HG02943 (cell line): ENCODE data around the gene MOAP1.
A peak's percentile ranks its signal among the peaks of the same experiment; 100 is the strongest.
"Not testable (repeated sequence)": the region's sequence is repeated elsewhere in the genome, so short reads cannot be mapped to it uniquely, and the experiment has no call there.

Source experiments
- ATAC-seq: cut with Tn5 transposase; IDR thresholded peaks from one replicate; pipeline ENCODE4 v1.9.1; 2021; ENCODE audit warnings: mild to moderate bottlenecking, low read depth, moderate library complexity; ENCODE audit not compliant: unreplicated experiment

MOAP1 gene

GRCh38 chr14:93184391-93185348 is at the start of gene MOAP1, which contains the start of gene LYSET:
TSS of gene MOAP1 (minus strand) at chr14:93184897. CDS start at chr14:93184242, 655 bp downstream.
TSS of gene LYSET (plus strand) at chr14:93185317. CDS start at chr14:93185406, 89 bp downstream.
- ATAC-seq = peak; percentile 78

GRCh38 chr14:93233078-93233477 is 48.4 kb upstream of the MOAP1 start:
- not testable (repeated sequence) for ATAC-seq

- ATAC-seq = no peak
Observed at GRCh38 chr14:93232159-93232558, 47.5 kb upstream of the MOAP1 start.

GRCh38 chr14:93231129-93231979 is 46.7 kb upstream of the MOAP1 start:
- no peak for ATAC-seq

DNA sequence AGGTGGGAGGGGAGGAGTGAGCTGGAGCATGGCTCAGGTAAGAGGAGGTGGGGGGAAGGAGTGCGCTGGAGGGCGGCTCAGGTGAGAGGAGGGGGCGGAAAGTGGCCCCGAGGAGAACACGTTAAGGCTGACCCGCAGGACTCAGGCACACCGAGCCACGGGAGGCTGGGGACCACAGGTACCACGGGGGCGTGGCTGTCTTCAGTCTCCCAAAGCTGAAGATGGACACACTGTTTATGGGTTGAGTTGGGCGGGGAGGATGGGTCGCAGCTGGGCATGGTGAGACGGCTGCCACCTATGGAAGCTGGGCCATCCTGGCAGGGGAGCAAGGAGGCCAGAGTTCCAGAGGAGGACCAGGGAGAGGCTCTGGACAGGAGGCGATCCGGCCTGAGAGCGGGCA is 45.8 kb upstream of the MOAP1 start:
- ATAC-seq = no peak

DNA sequence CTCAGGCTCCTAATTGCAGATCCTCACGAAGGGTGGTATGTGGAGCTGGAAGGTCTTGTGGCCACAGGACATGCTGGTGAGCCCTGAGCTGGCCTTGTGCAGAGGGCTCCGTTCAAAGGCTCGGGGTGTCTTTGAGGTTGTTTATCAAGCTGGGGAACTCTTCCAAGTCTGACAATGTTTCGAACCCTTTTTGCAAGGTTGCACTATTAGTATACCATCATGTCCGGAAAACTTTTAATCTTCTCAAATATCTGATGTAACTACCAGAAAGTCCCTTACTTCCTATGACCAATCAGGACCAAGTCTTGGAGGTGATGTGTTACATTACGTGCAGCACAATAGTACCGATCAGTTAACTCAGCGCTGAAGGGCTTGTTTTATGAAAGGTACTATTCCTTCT is 43.9 kb upstream of the MOAP1 start:
- no peak for ATAC-seq

DNA sequence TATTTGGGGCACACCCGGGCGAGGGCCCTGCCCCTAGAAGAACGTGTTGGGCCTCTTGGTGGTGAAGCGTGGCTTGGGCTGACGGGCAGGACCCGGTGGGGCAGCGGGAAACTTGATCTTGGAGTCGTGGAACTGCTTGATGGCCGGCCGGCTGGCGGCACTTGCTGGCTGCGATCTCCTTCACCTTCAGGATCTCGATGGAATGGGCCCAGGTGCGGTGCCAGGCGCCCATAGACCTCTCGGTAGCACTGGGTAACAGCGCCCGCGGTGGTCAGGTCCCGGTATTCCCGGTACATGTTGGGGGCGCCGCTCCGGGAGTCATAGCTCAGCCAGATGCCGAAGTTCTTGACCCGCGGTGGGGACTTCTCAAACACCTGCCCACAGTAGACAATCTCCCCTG is 38.9 kb upstream of the MOAP1 start:
- no peak for ATAC-seq

- no peak for ATAC-seq
Observed at GRCh38 chr14:93220509-93220908, 35.8 kb upstream of the MOAP1 start.

DNA sequence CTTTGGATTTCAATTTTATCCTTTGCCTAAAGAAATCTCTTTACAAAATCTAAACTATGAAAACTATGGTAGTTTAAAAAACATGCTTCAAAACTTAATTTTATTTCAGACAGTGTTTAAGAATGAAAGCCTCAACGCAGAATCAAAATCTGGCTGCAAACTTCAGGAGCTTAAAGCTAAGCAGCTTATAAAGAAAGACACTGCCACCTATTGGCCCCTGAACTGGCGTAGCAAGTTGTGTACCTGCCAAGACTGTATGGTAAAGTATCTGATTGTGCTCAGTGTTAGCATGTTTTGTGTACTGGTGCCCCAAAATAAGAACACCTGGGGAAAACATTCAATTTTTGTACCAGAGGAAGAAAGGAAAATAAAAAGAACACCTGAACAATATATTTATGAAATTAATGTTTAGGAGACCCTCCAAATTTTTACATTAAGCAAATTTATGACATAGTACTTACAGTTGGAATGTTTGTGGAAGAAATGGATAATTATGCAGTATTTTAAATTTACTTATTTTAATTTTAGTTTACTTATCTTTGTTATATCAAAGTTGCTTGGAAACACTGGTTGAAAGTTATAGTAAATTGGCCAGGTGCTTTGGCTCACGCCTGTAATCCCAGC is 34.5 kb upstream of the MOAP1 start:
- no peak for ATAC-seq

DNA sequence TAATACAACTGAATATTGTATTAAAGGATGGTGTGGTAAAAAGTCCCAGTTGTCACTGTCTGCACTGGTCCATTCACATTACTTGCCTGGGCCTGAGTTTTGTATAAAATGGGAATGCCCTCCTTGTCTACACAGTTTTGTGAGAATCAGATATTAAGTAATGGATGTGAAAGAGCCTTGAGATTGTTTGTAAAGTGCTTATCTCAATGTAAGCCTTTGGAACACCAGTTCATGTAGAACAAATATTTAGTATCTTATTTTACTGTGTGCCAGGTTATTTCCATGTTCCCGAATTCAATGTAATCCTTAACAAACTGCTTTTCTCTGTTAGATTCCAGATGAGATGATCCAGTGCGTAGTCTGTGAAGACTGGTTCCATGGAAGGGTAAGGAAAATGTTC is 29.9 kb upstream of the MOAP1 start:
- no peak for ATAC-seq

GRCh38 chr14:93212432-93212831 is 27.7 kb upstream of the MOAP1 start:
- ATAC-seq = no peak

DNA sequence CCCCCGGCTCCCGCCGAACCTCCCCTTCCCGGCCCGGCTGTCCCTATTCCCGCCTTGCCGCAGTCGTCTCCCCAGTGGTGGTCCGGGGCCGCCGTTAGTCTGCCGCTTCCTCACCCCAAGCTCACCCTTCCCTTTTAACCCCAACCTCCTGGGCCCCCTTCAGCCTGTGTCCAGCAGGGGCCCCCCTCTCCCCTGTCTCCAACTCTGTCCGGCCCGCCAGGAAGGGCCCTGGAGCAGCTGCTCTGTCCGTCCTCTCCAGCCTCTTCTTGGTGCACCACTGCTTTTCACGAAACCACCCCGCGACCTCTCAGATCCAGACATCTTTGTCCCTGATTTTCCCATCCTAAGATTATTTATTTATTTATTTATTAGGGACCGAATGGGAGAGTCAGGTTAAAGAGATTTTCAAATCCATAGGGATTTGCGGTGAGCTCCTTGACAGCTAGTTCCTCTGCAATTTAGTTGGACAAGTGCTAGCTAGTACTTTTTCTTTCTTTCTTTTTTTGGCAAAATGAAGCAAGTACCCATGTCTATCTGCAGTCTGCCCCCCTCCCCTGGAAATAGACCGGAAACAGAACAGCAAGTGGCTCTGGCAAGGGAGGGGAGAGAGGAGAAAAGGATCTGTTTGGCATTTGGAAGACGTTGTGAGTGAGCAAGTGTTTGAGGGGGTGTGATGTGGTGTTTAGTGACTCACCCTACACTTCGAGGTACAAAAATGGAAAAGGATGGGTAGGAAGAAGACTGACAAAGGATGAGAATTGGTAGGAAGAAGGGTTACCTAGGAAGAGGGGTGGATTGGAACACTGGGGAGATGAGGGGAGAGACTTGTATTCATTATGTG is 23.0 kb upstream of the MOAP1 start:
- peak; percentile 43 for ATAC-seq

DNA sequence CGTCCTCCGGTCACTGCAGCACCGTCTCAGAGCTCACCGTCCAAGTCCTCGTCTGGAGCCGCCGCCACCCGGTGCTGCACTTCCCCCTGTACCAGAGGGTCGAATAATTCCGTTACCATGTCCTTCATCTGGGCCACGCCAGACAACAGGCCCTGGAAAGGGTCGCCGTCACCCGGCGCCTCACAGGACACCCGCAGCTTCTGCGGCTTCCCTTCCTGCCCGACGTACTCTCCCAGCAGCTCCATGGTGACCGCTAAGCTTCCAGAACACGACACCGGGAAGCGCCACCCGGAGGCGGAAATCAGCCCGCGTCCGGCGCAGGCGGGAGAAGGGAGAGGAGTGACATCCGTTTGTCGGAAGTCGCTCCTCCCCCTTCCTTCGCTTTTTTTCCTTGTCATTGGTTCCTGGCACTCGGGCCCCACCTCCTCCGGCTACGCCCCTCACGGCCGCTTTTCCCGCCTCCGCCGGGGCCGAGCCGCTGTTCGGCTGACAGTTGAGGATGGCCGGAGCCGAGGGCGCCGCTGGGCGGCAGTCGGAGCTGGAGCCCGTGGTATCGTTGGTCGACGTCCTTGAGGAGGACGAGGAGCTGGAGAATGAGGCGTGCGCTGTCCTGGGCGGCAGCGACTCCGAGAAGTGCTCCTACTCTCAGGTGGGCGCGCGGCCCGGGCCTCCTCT is 22.2 kb upstream of the MOAP1 start, which contains the start of the genes GON7 and UBR7:
Gene GON7, minus strand, starts transcription at position 273 of the 675 bp plus-strand sequence. Its CDS starts 28 bp downstream, at position 245.
Gene UBR7, plus strand, starts transcription at position 464 of the 675 bp plus-strand sequence. Its CDS starts 36 bp downstream, at position 500.
- ATAC-seq = peak; percentile 78

DNA sequence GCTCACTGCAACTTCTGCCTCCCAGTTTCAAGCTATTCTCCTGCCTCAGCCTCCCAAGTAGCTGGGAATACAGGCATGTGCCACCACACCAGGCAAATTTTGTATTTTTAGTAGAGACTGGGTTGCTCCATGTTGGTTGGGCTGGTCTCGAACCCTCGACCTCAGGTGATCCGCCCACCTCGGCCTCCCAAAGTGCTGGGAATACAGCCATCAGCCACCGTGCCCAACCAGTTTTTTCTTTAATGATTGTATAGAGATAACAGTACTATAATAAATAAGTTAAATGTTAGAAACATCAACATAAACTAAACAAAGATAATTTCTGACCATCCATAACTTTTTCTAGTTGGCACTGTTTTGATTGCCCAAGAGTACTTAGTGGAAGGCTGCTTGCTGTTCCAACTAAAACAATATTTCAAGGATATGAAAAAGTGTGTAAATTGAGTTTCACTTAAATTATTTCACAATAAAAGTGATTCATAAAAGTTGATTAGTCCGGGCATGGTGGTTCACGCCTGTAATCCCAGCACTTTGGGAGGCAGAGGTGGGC is 16.5 kb upstream of the MOAP1 start:
- no peak for ATAC-seq

GRCh38 chr14:93200553-93200952 is 15.9 kb upstream of the MOAP1 start:
- no peak for ATAC-seq

- no peak for ATAC-seq
Observed at GRCh38 chr14:93199031-93199430, 14.3 kb upstream of the MOAP1 start.

DNA sequence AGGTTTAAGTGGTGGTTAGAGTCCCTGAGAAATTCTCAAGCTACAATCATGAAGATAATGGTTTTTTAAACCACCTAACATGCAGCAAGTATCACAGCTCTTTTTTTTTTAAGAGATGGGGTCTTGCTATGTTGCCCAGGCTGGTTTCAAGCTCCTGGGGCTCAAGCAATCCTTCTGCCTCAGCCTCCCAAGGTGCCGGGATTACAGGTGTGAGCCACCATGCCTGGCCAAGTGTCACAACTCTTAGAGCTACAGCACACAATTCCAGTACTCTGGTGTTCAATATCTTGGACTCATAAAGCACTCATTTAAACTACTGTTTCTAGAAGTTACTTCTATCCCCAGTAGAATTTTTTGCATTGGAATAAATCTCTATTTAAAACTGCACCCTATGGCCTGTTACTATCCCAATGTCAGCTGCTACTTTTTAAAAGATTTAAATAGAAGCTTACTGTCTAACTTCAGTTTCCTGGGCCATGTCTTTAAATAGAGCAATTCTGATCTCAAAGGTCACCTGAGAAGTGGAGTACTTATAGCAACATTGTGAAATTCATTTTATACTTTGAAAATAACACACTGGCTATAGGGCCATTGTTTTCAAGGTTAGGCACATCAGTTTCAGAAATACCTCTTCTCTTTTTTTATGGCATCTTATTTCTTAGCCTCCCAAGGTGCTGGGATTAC is 10.8 kb upstream of the MOAP1 start:
- no peak for ATAC-seq

DNA sequence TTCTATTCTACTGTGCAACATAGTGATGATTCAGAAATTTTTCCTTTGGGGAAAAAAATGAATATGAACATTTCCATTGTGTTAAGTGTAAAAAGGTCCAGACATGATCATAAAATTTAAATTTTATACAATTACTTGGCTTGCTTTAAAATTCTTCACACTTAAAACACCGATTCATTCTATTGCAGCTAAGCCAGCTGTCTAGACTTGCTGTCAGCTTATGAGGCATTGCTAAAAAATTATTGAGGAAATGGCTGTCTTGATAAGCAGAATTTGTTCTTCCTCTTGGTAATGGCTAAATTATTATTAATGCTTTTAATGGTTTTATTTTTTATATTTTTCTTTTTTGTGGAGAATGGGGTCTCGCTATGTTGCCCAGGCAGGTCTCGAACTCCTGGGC is 2.3 kb upstream of the MOAP1 start:
- ATAC-seq = no peak
